ENCODE results near the gene DENND1A. TPM values are rescaled to one million over a fixed set of nuclear protein-coding genes. Genes with fewer than 3 reads are reported as not detected.
"Not testable (repeated sequence)": the region's sequence is repeated elsewhere in the genome, so short reads cannot be mapped to it uniquely, and the experiment has no call there.

Gene DENND1A
- total RNA-seq, 1 donor from 2014 or later, result 37.3 TPM

DNA sequence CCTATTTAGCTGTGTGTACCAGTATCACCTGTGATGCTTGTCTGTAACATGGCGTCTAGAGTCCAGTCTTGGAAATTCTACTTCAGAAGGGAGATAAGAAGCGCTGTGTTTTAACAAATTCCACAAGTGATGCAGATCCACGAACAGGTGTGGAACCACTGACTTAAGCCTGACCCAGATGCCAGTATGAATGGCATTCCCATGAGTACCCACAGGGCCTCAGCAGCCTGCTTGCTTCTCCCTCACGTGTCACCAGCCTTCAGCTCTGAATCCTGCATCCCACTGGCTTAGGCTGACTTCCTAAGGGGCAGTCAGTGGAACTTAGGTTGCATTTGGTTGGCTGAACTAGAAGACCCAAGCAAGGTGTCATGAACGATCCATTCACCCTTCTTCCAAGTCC lies 8.5 kb upstream of the DENND1A start:
- no peaks in the 10 kb centered on the region for H3K4me1 ChIP-seq
- no peaks in the 10 kb centered on the region for H3K36me3 ChIP-seq
- no peak overlapping the region for H3K4me3 ChIP-seq
- no peaks in the 10 kb centered on the region for H3K27me3 ChIP-seq
- TF ChIP-seq, protein P1, sequence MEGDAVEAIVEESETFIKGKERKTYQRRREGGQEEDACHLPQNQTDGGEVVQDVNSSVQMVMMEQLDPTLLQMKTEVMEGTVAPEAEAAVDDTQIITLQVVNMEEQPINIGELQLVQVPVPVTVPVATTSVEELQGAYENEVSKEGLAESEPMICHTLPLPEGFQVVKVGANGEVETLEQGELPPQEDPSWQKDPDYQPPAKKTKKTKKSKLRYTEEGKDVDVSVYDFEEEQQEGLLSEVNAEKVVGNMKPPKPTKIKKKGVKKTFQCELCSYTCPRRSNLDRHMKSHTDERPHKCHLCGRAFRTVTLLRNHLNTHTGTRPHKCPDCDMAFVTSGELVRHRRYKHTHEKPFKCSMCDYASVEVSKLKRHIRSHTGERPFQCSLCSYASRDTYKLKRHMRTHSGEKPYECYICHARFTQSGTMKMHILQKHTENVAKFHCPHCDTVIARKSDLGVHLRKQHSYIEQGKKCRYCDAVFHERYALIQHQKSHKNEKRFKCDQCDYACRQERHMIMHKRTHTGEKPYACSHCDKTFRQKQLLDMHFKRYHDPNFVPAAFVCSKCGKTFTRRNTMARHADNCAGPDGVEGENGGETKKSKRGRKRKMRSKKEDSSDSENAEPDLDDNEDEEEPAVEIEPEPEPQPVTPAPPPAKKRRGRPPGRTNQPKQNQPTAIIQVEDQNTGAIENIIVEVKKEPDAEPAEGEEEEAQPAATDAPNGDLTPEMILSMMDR (IDR thresholded peaks at IDR 0.05), result no peak
- DNase-seq (ENCODE audit: low spot score in 2 of 2), result no peak
- no peaks in the 10 kb centered on the region for H3K9me3 ChIP-seq
- no peak overlapping the region for H3K27ac ChIP-seq
- intact Hi-C loops (cut with DNase I), result no loop called here

DNA sequence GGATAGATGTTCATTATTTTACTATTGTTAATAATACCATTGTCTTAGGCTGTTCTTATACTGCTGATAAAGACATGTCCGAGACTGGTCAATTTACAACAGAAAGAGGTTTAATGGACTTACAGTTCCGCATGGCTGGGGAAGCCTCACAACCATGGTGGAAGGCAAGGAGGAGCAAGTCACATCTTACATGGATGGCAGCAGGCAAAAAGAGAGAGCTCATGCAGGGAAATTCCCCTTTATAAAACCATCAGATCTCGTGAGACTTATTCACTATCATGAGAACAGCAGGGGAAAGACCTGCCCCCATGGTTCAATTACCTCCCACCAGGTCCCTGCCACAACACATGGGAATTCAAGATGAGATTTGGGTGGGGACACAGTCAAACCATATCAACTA lies 6.6 kb upstream of the DENND1A start:
- H3K27me3 ChIP-seq; H3K4me3 ChIP-seq; intact Hi-C loops (cut with DNase I); H3K4me1 ChIP-seq; DNase-seq (ENCODE audit: low spot score in 2 of 2); H3K9me3 ChIP-seq; H3K36me3 ChIP-seq; H3K27ac ChIP-seq: not testable (repeated sequence)

DNA sequence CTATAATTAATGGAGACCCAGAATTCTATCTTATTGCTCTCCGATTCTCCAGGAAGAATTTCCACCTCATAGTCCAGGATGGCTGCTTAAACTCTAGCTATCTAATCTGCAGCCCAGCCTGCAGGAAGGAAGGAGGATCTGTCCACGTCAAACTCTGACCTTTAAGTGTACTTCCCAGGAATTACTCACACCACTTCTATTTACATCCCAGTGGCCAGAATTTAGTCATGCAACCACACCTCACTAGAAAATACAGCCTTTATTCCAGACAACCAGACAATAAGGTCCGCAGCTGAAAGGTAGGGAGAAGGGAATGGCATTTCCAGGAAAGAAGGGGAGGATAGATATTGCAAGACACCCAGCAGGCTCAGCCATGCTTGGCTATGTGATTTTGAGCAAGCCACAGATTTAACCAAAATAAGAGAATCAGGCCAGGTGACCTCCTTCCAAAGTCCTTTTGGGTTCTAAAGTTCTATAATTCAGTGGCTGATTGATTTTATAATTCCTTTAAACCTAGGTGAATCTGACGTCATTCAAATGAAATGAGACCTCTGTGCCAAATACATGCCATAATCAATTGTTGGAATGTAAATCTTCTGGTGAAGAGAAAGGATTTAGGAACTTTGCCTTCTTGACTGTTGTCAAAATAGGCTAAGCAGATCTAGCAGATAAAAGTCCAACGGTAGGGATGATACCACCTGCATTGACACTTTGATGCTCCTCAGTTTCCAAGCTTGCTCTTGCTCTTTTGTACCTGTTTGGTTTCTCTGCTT lies 3.7 kb upstream of the DENND1A start:
- intact Hi-C loops (cut with DNase I), result no loop called here
- Histone ChIP-seq H3K27me3 (no peaks in the 10 kb centered on the region), H3K9me3 (no peaks in the 10 kb centered on the region), H3K36me3 (no peaks in the 10 kb centered on the region), H3K4me3 (no peak overlapping the region), H3K4me1 (no peaks in the 10 kb centered on the region), H3K27ac (no peak overlapping the region)
- TF ChIP-seq, protein P1 (IDR thresholded peaks at IDR 0.05), result no peak
- no peak for DNase-seq (ENCODE audit: low spot score in 2 of 2)

DNA sequence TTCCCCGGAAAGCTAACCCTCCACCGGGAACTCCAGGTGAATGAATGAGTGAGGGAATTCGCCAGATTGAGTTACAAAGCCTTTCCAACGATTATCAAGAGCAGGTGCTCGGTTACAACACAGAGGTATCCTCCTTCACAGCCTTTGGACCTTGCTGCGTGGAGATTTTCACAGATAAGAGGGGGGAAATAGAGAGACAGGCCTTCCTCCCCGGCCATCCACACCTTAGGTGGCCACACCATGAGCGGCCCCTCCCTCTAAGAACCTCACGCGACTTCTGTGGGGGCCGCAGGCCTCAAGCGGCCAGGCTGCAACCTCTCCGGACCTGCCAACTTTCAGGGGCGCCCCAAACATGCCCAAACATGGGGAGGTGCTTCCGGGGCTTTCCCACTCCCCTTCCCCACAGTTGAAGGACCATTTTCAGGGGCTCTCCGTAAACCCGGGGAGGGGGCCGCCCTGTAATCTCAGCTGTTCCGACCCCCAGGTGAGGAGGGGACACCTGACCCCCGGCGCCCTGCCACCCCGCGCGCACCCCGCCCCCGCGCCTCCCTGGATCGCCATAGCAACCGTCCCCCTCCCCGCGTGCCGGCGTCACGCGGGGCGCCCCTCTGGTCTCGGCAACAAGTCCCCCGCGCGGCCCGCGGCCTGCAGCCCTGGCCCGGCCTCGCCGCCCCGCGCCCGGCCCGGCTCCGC lies 603 bp downstream of the DENND1A start:
- Histone ChIP-seq H3K4me3 (peak overlapping the region; percentile 71 to 95), H3K27me3 (no peaks in the 10 kb centered on the region), H3K9me3 (no peaks in the 10 kb centered on the region), H3K4me1 (peaks cover 2 to 6% of the 10 kb centered on the region in 2 donors), H3K36me3 (no peaks in the 10 kb centered on the region), H3K27ac (peak overlapping the region; percentile 4 to 62)
- TF ChIP-seq, protein P1 (IDR thresholded peaks at IDR 0.05), result no peak
- DNase-seq (ENCODE audit: low spot score in 2 of 2), result no peak
- intact Hi-C loops (cut with DNase I), result loop anchor here (10.0 kb wide), 2 partner anchors 485 to 1665 kb away; partner anchors contain the start of genes MRRF, PSMB7 and RBM18

DNA sequence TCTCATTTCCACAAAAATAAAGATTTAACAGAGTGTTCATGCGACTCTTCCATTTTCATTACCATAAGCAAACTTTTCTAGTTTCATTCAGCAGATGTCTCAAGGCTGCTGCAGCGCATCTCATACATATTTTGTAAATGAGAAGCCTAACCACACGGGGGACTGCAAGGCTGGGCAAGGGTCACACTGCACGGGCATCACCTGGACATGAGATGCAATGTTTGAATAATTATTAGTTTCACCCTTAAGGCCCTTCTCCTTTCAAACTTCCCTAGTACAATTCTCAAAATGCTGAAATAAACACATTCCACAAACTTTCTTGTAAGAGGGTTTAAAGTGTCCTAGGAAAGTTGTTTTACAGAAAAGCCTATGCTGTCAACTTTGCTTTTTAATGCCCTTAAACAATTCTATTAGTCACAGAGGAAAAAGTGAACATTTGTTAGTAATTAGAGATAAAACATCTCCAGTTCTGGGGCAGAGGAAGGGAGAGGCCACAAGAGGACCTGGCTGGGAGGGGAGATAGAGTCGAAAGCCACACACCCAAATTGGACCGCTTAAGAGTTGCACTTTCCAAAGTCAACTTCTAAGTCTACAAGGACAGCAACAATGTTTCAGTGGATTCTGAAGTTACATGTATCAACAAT lies 1.3 kb downstream of the DENND1A start:
- Histone ChIP-seq H3K36me3 (no peaks in the 10 kb centered on the region), H3K4me1 (peaks cover 2 to 6% of the 10 kb centered on the region in 2 donors), H3K27ac (peak overlapping the region in 1 of 2 donors; percentile 62), H3K4me3 (peak overlapping the region; percentile 71 to 95), H3K27me3 (no peaks in the 10 kb centered on the region), H3K9me3 (no peaks in the 10 kb centered on the region)
- TF ChIP-seq, protein P1 (IDR thresholded peaks at IDR 0.05), result no peak
- intact Hi-C loops (cut with DNase I), result loop anchor here (10.0 kb wide), 2 partner anchors 486 to 1664 kb away; partner anchors contain the start of genes MRRF, PSMB7 and RBM18
- DNase-seq (ENCODE audit: low spot score in 2 of 2), result no peak

Measured in ascending aorta (tissue), 2 donors.